Mesendoderm (in vitro differentiated cells): ENCODE measurements around the gene KMO.

ENCODE experiments used
- DNase-seq: peaks from one replicate; pipeline ENCODE4 v3.0.0; 2013
- H2AK5ac ChIP-seq: 2 replicates; pipeline ENCODE4 v1.6.1; 2013; ENCODE audit warnings: low read length, inconsistent platforms
- H2BK120ac ChIP-seq: 2 replicates; pipeline ENCODE4 v1.6.1; 2013; ENCODE audit warnings: low read depth, mild to moderate bottlenecking, low read length, moderate library complexity, mixed read lengths
- H2BK15ac ChIP-seq: replicated peaks from 2 replicates; pipeline ENCODE4 v1.6.1; 2013; ENCODE audit warnings: low read depth, mild to moderate bottlenecking, moderate library complexity
- H2BK5ac ChIP-seq: 2 replicates; pipeline ENCODE4 v1.6.1; 2013; ENCODE audit warnings: low read length, inconsistent platforms
- H3K18ac ChIP-seq: 2 replicates; pipeline ENCODE4 v1.6.1; 2013; ENCODE audit warnings: mild to moderate bottlenecking, low read length, mixed read lengths
- H3K23ac ChIP-seq: one replicate; pipeline ENCODE4 v1.6.1; 2013; ENCODE audit warnings: low read length
- H3K27ac ChIP-seq: 2 replicates; pipeline ENCODE4 v1.5.1; 2013; ENCODE audit warnings: low read depth, mild to moderate bottlenecking, inconsistent platforms, low read length, moderate library complexity
- H3K27me3 ChIP-seq: 2 replicates; pipeline ENCODE4 v1.6.1; 2013; ENCODE audit warnings: low read length, control low read depth, mild to moderate bottlenecking, inconsistent platforms; ENCODE audit not compliant: insufficient read depth, poor library complexity
- H3K36me3 ChIP-seq: 2 replicates; pipeline ENCODE4 v1.6.1; 2013; ENCODE audit warnings: low read length, inconsistent platforms; ENCODE audit not compliant: control insufficient read depth, insufficient read depth
- H3K4ac ChIP-seq: one replicate; pipeline ENCODE4 v1.6.1; 2013; ENCODE audit warnings: low read depth, mild to moderate bottlenecking, low read length, moderate library complexity
- H3K4me1 ChIP-seq: 2 replicates; pipeline ENCODE4 v1.6.1; 2013; ENCODE audit warnings: low read depth, low read length, inconsistent platforms; ENCODE audit not compliant: control insufficient read depth
- H3K4me2 ChIP-seq: 2 replicates; pipeline ENCODE4 v1.6.1; 2013; ENCODE audit warnings: low read length
- H3K4me3 ChIP-seq: 2 replicates; pipeline ENCODE4 v1.5.1; 2013; ENCODE audit warnings: mild to moderate bottlenecking, low read length
- H3K56ac ChIP-seq: one replicate; pipeline ENCODE4 v1.6.1; 2013; ENCODE audit warnings: low read length
- H3K79me1 ChIP-seq: 2 replicates; pipeline ENCODE4 v1.6.1; 2013; ENCODE audit warnings: low read length, inconsistent platforms
- H3K79me2 ChIP-seq: 2 replicates; pipeline ENCODE4 v1.6.1; 2013; ENCODE audit warnings: mild to moderate bottlenecking, low read length; ENCODE audit not compliant: control insufficient read depth, insufficient read depth
- H3K9ac ChIP-seq: 2 replicates; pipeline ENCODE4 v1.6.1; 2013; ENCODE audit warnings: low read length, inconsistent platforms
- H4K5ac ChIP-seq: one replicate; pipeline ENCODE4 v1.6.1; 2013; ENCODE audit warnings: low read length
- H4K8ac ChIP-seq: one replicate; pipeline ENCODE4 v1.6.1; 2013; ENCODE audit warnings: low read depth, mild to moderate bottlenecking, control low read depth, low read length, moderate library complexity
- WGBS: extraction: QIAGEN DNeasy Blood & Tissue Kit; methylation state at CpG from one replicate; pipeline ENCODE4 v1.1.7; 2013; ENCODE audit warnings: low lambda C conversion rate, missing lambda C conversion rate; ENCODE audit not compliant: insufficient coverage; ENCODE audit errors: extremely low coverage; 5-methylcytosine and 5-hydroxymethylcytosine counted together

Gene KMO

GRCh38 chr1:241519308-241520079, 12.7 kb upstream of the KMO start, which contains the start of gene FH:
FH (minus strand) TSS chr1:241519755; CDS start chr1:241519722, 33 bp downstream.
- H4K5ac ChIP-seq = no peak within 1 kb of the TSS
- no peak within 1 kb of the TSS for H4K8ac ChIP-seq
- H2BK5ac ChIP-seq = no peak within 1 kb of the TSS
- peaks cover 2% of the 10 kb centered on the region for H3K79me1 ChIP-seq
- peak within 1 kb of the TSS; percentile 40 for H3K18ac ChIP-seq
- no peak within 1 kb of the TSS for H2AK5ac ChIP-seq
- peak within 1 kb of the TSS; percentile 88 for H3K4me2 ChIP-seq
- H3K23ac ChIP-seq = no peak within 1 kb of the TSS
- no peaks in the 10 kb centered on the region for H3K27me3 ChIP-seq
- peak within 1 kb of the TSS; percentile 85 for H3K27ac ChIP-seq
- H3K9ac ChIP-seq = peak within 1 kb of the TSS; percentile 88
- WGBS = no CpG with 5 or more reads among the region's 70 CpGs
- H3K4me3 ChIP-seq = peak within 1 kb of the TSS; percentile 86
- peaks cover 9% of the 10 kb centered on the region for H3K79me2 ChIP-seq
- peak; percentile 99 for DNase-seq
- H2BK120ac ChIP-seq = no peak within 1 kb of the TSS
- H3K4me1 ChIP-seq = no peaks in the 10 kb centered on the region
- H3K4ac ChIP-seq = no peak within 1 kb of the TSS
- H3K36me3 ChIP-seq = no peaks in the 10 kb centered on the region
- H3K56ac ChIP-seq = peak within 1 kb of the TSS; percentile 98
- H2BK15ac ChIP-seq = no peak within 1 kb of the TSS

GRCh38 chr1:241520080-241520465, 12.1 kb upstream of the KMO start:
- H3K4me3 ChIP-seq = no peak overlapping the region
- H4K8ac ChIP-seq = no peak overlapping the region
- H3K27me3 ChIP-seq = no peaks in the 10 kb centered on the region
- WGBS = no CpG with 5 or more reads among the region's 6 CpGs
- no peak overlapping the region for H3K4me2 ChIP-seq
- H3K27ac ChIP-seq = no peak overlapping the region
- H3K56ac ChIP-seq = no peak overlapping the region
- H2BK120ac ChIP-seq = no peak overlapping the region
- no peak overlapping the region for H3K4ac ChIP-seq
- H3K9ac ChIP-seq = no peak overlapping the region
- no peak overlapping the region for H2BK5ac ChIP-seq
- H4K5ac ChIP-seq = no peak overlapping the region
- H3K18ac ChIP-seq = no peak overlapping the region
- H2AK5ac ChIP-seq = no peak overlapping the region
- H3K36me3 ChIP-seq = no peaks in the 10 kb centered on the region
- no peak for DNase-seq
- no peak overlapping the region for H2BK15ac ChIP-seq
- peaks cover 9% of the 10 kb centered on the region for H3K79me2 ChIP-seq
- no peak overlapping the region for H3K23ac ChIP-seq
- H3K79me1 ChIP-seq = peaks cover 2% of the 10 kb centered on the region
- H3K4me1 ChIP-seq = no peaks in the 10 kb centered on the region

GRCh38 chr1:241521718-241522117, 10.5 kb upstream of the KMO start:
- H3K27me3 ChIP-seq = no peaks in the 10 kb centered on the region
- H3K79me2 ChIP-seq = peaks cover 6% of the 10 kb centered on the region
- WGBS = 100% methylated on average over 1 of the region's 2 CpGs
- no peaks in the 10 kb centered on the region for H3K4me1 ChIP-seq
- H3K4me3 ChIP-seq = no peak overlapping the region
- H3K18ac ChIP-seq = no peak overlapping the region
- no peaks in the 10 kb centered on the region for H3K79me1 ChIP-seq
- no peaks in the 10 kb centered on the region for H3K36me3 ChIP-seq
- H3K27ac ChIP-seq = no peak overlapping the region
- H2BK15ac ChIP-seq = no peak overlapping the region
- H3K4me2 ChIP-seq = no peak overlapping the region
- no peak overlapping the region for H2BK120ac ChIP-seq
- no peak overlapping the region for H4K5ac ChIP-seq
- H3K23ac ChIP-seq = no peak overlapping the region
- no peak overlapping the region for H3K56ac ChIP-seq
- no peak overlapping the region for H3K4ac ChIP-seq
- no peak overlapping the region for H2AK5ac ChIP-seq
- DNase-seq = no peak
- no peak overlapping the region for H2BK5ac ChIP-seq
- H3K9ac ChIP-seq = no peak overlapping the region
- no peak overlapping the region for H4K8ac ChIP-seq

GRCh38 chr1:241525026-241525425, 7.2 kb upstream of the KMO start:
- H3K4me3 ChIP-seq = no peak overlapping the region
- no peaks in the 10 kb centered on the region for H3K4me1 ChIP-seq
- no peak overlapping the region for H3K23ac ChIP-seq
- H2BK5ac ChIP-seq = no peak overlapping the region
- no peak for DNase-seq
- H4K8ac ChIP-seq = no peak overlapping the region
- no peak overlapping the region for H3K4ac ChIP-seq
- H3K27me3 ChIP-seq = no peaks in the 10 kb centered on the region
- H3K4me2 ChIP-seq = no peak overlapping the region
- WGBS = no CpG with 5 or more reads among the region's 3 CpGs
- H4K5ac ChIP-seq = no peak overlapping the region
- no peak overlapping the region for H3K27ac ChIP-seq
- no peak overlapping the region for H2BK120ac ChIP-seq
- H3K56ac ChIP-seq = no peak overlapping the region
- H3K9ac ChIP-seq = no peak overlapping the region
- H3K79me1 ChIP-seq = no peaks in the 10 kb centered on the region
- no peak overlapping the region for H3K18ac ChIP-seq
- no peaks in the 10 kb centered on the region for H3K36me3 ChIP-seq
- H2BK15ac ChIP-seq = no peak overlapping the region
- H3K79me2 ChIP-seq = no peaks in the 10 kb centered on the region
- no peak overlapping the region for H2AK5ac ChIP-seq

- H2BK120ac ChIP-seq = no peak overlapping the region
- no peak overlapping the region for H4K8ac ChIP-seq
- H3K4ac ChIP-seq = no peak overlapping the region
- WGBS = no CpG with 5 or more reads among the region's 3 CpGs
- no peaks in the 10 kb centered on the region for H3K27me3 ChIP-seq
- no peak overlapping the region for H2BK15ac ChIP-seq
- H2AK5ac ChIP-seq = no peak overlapping the region
- H3K9ac ChIP-seq = no peak overlapping the region
- H3K56ac ChIP-seq = no peak overlapping the region
- H3K4me2 ChIP-seq = no peak overlapping the region
- no peaks in the 10 kb centered on the region for H3K4me1 ChIP-seq
- H3K27ac ChIP-seq = no peak overlapping the region
- no peak for DNase-seq
- no peak overlapping the region for H3K18ac ChIP-seq
- no peaks in the 10 kb centered on the region for H3K79me1 ChIP-seq
- H3K23ac ChIP-seq = no peak overlapping the region
- H3K36me3 ChIP-seq = no peaks in the 10 kb centered on the region
- no peak overlapping the region for H2BK5ac ChIP-seq
- no peak overlapping the region for H3K4me3 ChIP-seq
- no peaks in the 10 kb centered on the region for H3K79me2 ChIP-seq
- H4K5ac ChIP-seq = no peak overlapping the region
Measured at GRCh38 chr1:241527146-241527545, 5.0 kb upstream of the KMO start.
